DMS153 treated with DMSO at 0.1 percent for 48 hours (cell line): Measurements from ENCODE around the gene MYLK.
"Not testable (repeated sequence)": the region's sequence is repeated elsewhere in the genome, so short reads cannot be mapped to it uniquely, and the experiment has no call there.

ENCODE experiments used
- DNase-seq: peaks from one replicate; lab custom pipeline; 2025; ENCODE audit not compliant: unreplicated experiment; lab: John Stamatoyannopoulos, UW

The MYLK gene

GRCh38 chr3:123633530-123633929 lies 250.6 kb downstream of the MYLK start:
- DNase-seq: no peak

- DNase-seq: no peak
Observed at GRCh38 chr3:123632161-123632655, 251.9 kb downstream of the MYLK start.

GRCh38 chr3:123629747-123630047 lies 254.4 kb downstream of the MYLK start:
- no peak for DNase-seq

- DNase-seq: no peak
Observed at GRCh38 chr3:123628996-123629746, 255.0 kb downstream of the MYLK start.

GRCh38 chr3:123627673-123628670 lies 256.2 kb downstream of the MYLK start:
- DNase-seq: no peak

- no peak for DNase-seq
Observed at GRCh38 chr3:123626881-123627280, 257.3 kb downstream of the MYLK start.

GRCh38 chr3:123624302-123624701 lies 259.8 kb downstream of the MYLK start:
- DNase-seq: no peak

GRCh38 chr3:123623346-123623880 lies 260.7 kb downstream of the MYLK start:
- DNase-seq: no peak

- no peak for DNase-seq
Observed at GRCh38 chr3:123622766-123623165, 261.4 kb downstream of the MYLK start.

GRCh38 chr3:123621850-123622189 lies 262.3 kb downstream of the MYLK start:
- no peak for DNase-seq

- DNase-seq: no peak
Observed at GRCh38 chr3:123621186-123621849, 262.8 kb downstream of the MYLK start.

- no peak for DNase-seq
Observed at GRCh38 chr3:123620343-123620742, 263.8 kb downstream of the MYLK start.

- DNase-seq: no peak
Observed at GRCh38 chr3:123618768-123619484, 265.2 kb downstream of the MYLK start.

- DNase-seq: no peak
Observed at GRCh38 chr3:123618076-123618708, 265.9 kb downstream of the MYLK start.

GRCh38 chr3:123616593-123616992 lies 267.5 kb downstream of the MYLK start:
- no peak for DNase-seq

GRCh38 chr3:123613543-123613942 lies 270.6 kb downstream of the MYLK start:
- no peak for DNase-seq

- not testable (repeated sequence) for DNase-seq
Observed at GRCh38 chr3:123611674-123612073, 272.5 kb downstream of the MYLK start.

GRCh38 chr3:123611082-123611481 lies 273.1 kb downstream of the MYLK start:
- no peak for DNase-seq

- peak; percentile 49 for DNase-seq
Observed at GRCh38 chr3:123610331-123610730, 273.8 kb downstream of the MYLK start.

GRCh38 chr3:123609063-123609462 lies 275.1 kb downstream of the MYLK start:
- DNase-seq: no peak
